ENCODE measurements around the gene CHRM1. TPM values are rescaled to one million over a fixed set of nuclear protein-coding genes. Genes with fewer than 3 reads are reported as not detected.
A peak's percentile ranks its signal among the peaks of the same experiment; 100 is the strongest.

Gene CHRM1
- total RNA-seq, 1 experiment from 2014 or later, result not detected

GRCh38 chr11:62880803-62881578, 40.2 kb downstream of the CHRM1 start, which contains the start of gene SLC3A2:
Gene SLC3A2 (plus strand): TSS chr11:62880896. CDS start chr11:62881024, 128 bp downstream.
- H3K27me3 ChIP-seq (ENCODE audit: low read length), result no peaks in the 10 kb centered on the region
- peaks cover 54% of the 10 kb centered on the region for H3K36me3 ChIP-seq (ENCODE audit: low read depth, low read length)
- H3K9ac ChIP-seq (ENCODE audit: low read length), result peak within 1 kb of the TSS; percentile 99
- intact Hi-C loops (cut with micrococcal nuclease), result loop anchor here (1.0 to 5.0 kb wide), 5 partner anchors 24 to 154 kb away; partner anchors contain the start of genes HNRNPUL2, STX5, TEX54 and TTC9C
- DNase-seq (peak; percentile 93), ATAC-seq (peak; percentile 82)
- H3K4me1 ChIP-seq (ENCODE audit: insufficient read depth, low read length), result peaks cover 38% of the 10 kb centered on the region
- H3K79me2 ChIP-seq (ENCODE audit: low read length), result peaks cover 81% of the 10 kb centered on the region
- CTCF ChIA-PET, result interaction anchor here (0.5 to 1.7 kb wide), 8 partner anchors 19 to 1291 kb away, joined by 3 to 8 read pairs (median 4); partner anchors contain the start of genes GANAB, TMEM179B and TUT1
- TF ChIP-seq EZH2phosphoT487 (IDR thresholded peaks at IDR 0.05; ENCODE audit: borderline replicate concordance, low read length) (no peak), CTCF (conservative IDR thresholded peaks at IDR 0.05; ENCODE audit: low read depth, low read length) (peak; percentile 81)
- BruUV-seq (replicated peaks), result TSS peak; percentile 83
- POLR2A ChIA-PET (ENCODE audit: unreplicated experiment), result interaction anchor here (0.6 to 1.8 kb wide), 7 partner anchors 9 to 334 kb away, joined by 3 to 22 read pairs (median 6); partner anchors contain the start of genes AHNAK and CSKMT
- H3K4me2 ChIP-seq (ENCODE audit: low read length), result peak within 1 kb of the TSS; percentile 95
- peak within 1 kb of the TSS; percentile 85 for H3K4me3 ChIP-seq (ENCODE audit: low read length)
- peaks cover 12% of the 10 kb centered on the region for H3F3A ChIP-seq (ENCODE audit: low read length, unreplicated experiment)
- H3K9me3 ChIP-seq (ENCODE audit: low read length), result no peaks in the 10 kb centered on the region
- H4K20me1 ChIP-seq (ENCODE audit: low read length), result peaks cover 49% of the 10 kb centered on the region
- H3K9me2 ChIP-seq (replicated peaks; ENCODE audit: low read length), result no peaks in the 10 kb centered on the region
- H2AFZ ChIP-seq (ENCODE audit: low read length), result peak within 1 kb of the TSS; percentile 34
- peak within 1 kb of the TSS; percentile 93 for H3K27ac ChIP-seq (ENCODE audit: low read length)

- intact Hi-C loops (cut with micrococcal nuclease), result loop anchor here (1.0 to 5.0 kb wide), 4 partner anchors 24 to 153 kb away; partner anchors contain the start of genes HNRNPUL2, STX5, TEX54 and TTC9C
- no peaks in the 10 kb centered on the region for H3K9me2 ChIP-seq (replicated peaks; ENCODE audit: low read length)
- peak overlapping the region; percentile 93 for H3K27ac ChIP-seq (ENCODE audit: low read length)
- H3K4me2 ChIP-seq (ENCODE audit: low read length), result peak overlapping the region; percentile 95
- POLR2A ChIA-PET (ENCODE audit: unreplicated experiment), result interaction anchor here (0.6 to 1.8 kb wide), 5 partner anchors 14 to 687 kb away, joined by 3 to 22 read pairs (median 13); no protein-coding TSS in a partner anchor
- H2AFZ ChIP-seq (ENCODE audit: low read length), result peak overlapping the region; percentile 34
- H3K4me3 ChIP-seq (ENCODE audit: low read length), result peak overlapping the region; percentile 85
- BruUV-seq (replicated peaks), result no TSS peak
- H4K20me1 ChIP-seq (ENCODE audit: low read length), result peaks cover 42% of the 10 kb centered on the region
- H3K4me1 ChIP-seq (ENCODE audit: insufficient read depth, low read length), result peaks cover 37% of the 10 kb centered on the region
- peak overlapping the region; percentile 99 for H3K9ac ChIP-seq (ENCODE audit: low read length)
- CTCF ChIA-PET, result interaction anchor here (0.5 to 1.0 kb wide), 3 partner anchors 25 to 234 kb away, joined by 3 to 4 read pairs (median 3); partner anchors contain the start of genes GANAB and HNRNPUL2
- H3K9me3 ChIP-seq (ENCODE audit: low read length), result no peaks in the 10 kb centered on the region
- peaks cover 50% of the 10 kb centered on the region for H3K36me3 ChIP-seq (ENCODE audit: low read depth, low read length)
- DNase-seq, result peak; percentile 91
- peak; percentile 47 for ATAC-seq
- TF ChIP-seq CTCF (conservative IDR thresholded peaks at IDR 0.05; ENCODE audit: low read depth, low read length) (no peak), EZH2phosphoT487 (IDR thresholded peaks at IDR 0.05; ENCODE audit: borderline replicate concordance, low read length) (no peak), EZH2 (IDR thresholded peaks at IDR 0.05; ENCODE audit: low read length, unreplicated experiment) (no peak)
- H3K27me3 ChIP-seq (ENCODE audit: low read length), result no peaks in the 10 kb centered on the region
- peaks cover 79% of the 10 kb centered on the region for H3K79me2 ChIP-seq (ENCODE audit: low read length)
- peaks cover 12% of the 10 kb centered on the region for H3F3A ChIP-seq (ENCODE audit: low read length, unreplicated experiment)
These were observed 40.8 kb downstream of the CHRM1 start for GRCh38 chr11:62880231-62880802.
